Ishikawa (cell line): ENCODE results near the gene BRI3.

Source experiments
- CEBPB ChIP-seq: IDR thresholded peaks from 2 replicates; pipeline ENCODE4 v1.6.1; 2012
- CREB1 ChIP-seq: IDR thresholded peaks from 2 replicates; pipeline ENCODE4 v1.6.1; 2012; ENCODE audit warnings: low read depth
- EGR1 ChIP-seq: IDR thresholded peaks from 2 replicates; pipeline ENCODE4 v1.6.1; 2012
- EP300 ChIP-seq: IDR thresholded peaks from 2 replicates; pipeline ENCODE4 v1.6.1; 2012; ENCODE audit warnings: borderline replicate concordance
- FOXM1 ChIP-seq: IDR thresholded peaks from 2 replicates; pipeline ENCODE4 v1.6.1; 2012; ENCODE audit warnings: low read depth, borderline replicate concordance
- MAX ChIP-seq: IDR thresholded peaks from 2 replicates; pipeline ENCODE4 v1.6.1; 2012
- NFIC ChIP-seq: IDR thresholded peaks from 2 replicates; pipeline ENCODE4 v1.6.1; 2012
- RAD21 ChIP-seq: IDR thresholded peaks from 2 replicates; pipeline ENCODE4 v1.6.1; 2012; ENCODE audit warnings: low read depth
- REST ChIP-seq: IDR thresholded peaks from 2 replicates; pipeline ENCODE4 v1.6.1; 2012; ENCODE audit warnings: low read depth, mild to moderate bottlenecking
- TAF1 ChIP-seq: IDR thresholded peaks from 2 replicates; pipeline ENCODE4 v1.6.1; 2012; ENCODE audit warnings: low read depth, mild to moderate bottlenecking
- TCF12 ChIP-seq: IDR thresholded peaks from 2 replicates; pipeline ENCODE4 v1.6.1; 2012; ENCODE audit warnings: low read depth
- TEAD4 ChIP-seq: IDR thresholded peaks from 2 replicates; pipeline ENCODE4 v1.6.1; 2012
- USF1 ChIP-seq: IDR thresholded peaks from 2 replicates; pipeline ENCODE4 v1.6.1; 2012
- YY1 ChIP-seq: IDR thresholded peaks from 2 replicates; pipeline ENCODE4 v1.6.1; 2012; ENCODE audit warnings: low read depth
- ZBTB7A ChIP-seq: IDR thresholded peaks from 2 replicates; pipeline ENCODE4 v1.6.1; 2012; ENCODE audit warnings: low read depth

BRI3 gene

GRCh38 chr7:98280791-98281756 is at the start of gene BRI3:
TSS of gene BRI3 (plus strand) at chr7:98281686. CDS start at chr7:98281796, 110 bp downstream.
- TF ChIP-seq TEAD4, result peak; percentile 36; the same call in 1 of the 2 replicates
- TF ChIP-seq CREB1, result no peak
- no peak for TF ChIP-seq YY1
- TF ChIP-seq ZBTB7A, result peak; percentile 3; the same call in 1 of the 2 replicates
- TF ChIP-seq USF1, result peak; percentile 90
- peak; percentile 25; the same call in 1 of the 2 replicates for TF ChIP-seq EP300
- TF ChIP-seq TCF12, result peak; percentile 55; the same call in 1 of the 2 replicates
- no peak for TF ChIP-seq RAD21
- TF ChIP-seq EGR1, result no peak
- TF ChIP-seq MAX, result peak; percentile 67
- TF ChIP-seq NFIC, result no peak
- no peak for TF ChIP-seq REST
- no peak for TF ChIP-seq CEBPB
- no peak for TF ChIP-seq FOXM1
- peak; percentile 55; the same call in 1 of the 2 replicates for TF ChIP-seq TAF1

- TF ChIP-seq EGR1 (no peak), ZBTB7A (no peak), TAF1 (no peak), YY1 (no peak), REST (no peak), RAD21 (no peak), TCF12 (no peak), FOXM1 (no peak), CREB1 (no peak), USF1 (no peak), TEAD4 (no peak), EP300 (no peak), CEBPB (no peak), NFIC (no peak)
These were observed 49.3 kb upstream of the BRI3 start for GRCh38 chr7:98232263-98232585.

GRCh38 chr7:98232799-98233198 is 48.7 kb upstream of the BRI3 start:
- no peak for TF ChIP-seq NFIC
- TF ChIP-seq FOXM1, result no peak
- no peak for TF ChIP-seq TEAD4
- no peak for TF ChIP-seq CREB1
- TF ChIP-seq USF1, result no peak
- TF ChIP-seq YY1, result no peak
- TF ChIP-seq CEBPB, result no peak
- TF ChIP-seq MAX, result no peak
- TF ChIP-seq RAD21, result no peak

- TF ChIP-seq TEAD4 (no peak), EP300 (no peak), RAD21 (no peak), FOXM1 (no peak), USF1 (no peak), ZBTB7A (no peak), YY1 (no peak), TCF12 (no peak), TAF1 (no peak)
These were observed 48.0 kb upstream of the BRI3 start for GRCh38 chr7:98233219-98234070.
